ENCODE measurements around the gene SF1.

Gene SF1

DNA sequence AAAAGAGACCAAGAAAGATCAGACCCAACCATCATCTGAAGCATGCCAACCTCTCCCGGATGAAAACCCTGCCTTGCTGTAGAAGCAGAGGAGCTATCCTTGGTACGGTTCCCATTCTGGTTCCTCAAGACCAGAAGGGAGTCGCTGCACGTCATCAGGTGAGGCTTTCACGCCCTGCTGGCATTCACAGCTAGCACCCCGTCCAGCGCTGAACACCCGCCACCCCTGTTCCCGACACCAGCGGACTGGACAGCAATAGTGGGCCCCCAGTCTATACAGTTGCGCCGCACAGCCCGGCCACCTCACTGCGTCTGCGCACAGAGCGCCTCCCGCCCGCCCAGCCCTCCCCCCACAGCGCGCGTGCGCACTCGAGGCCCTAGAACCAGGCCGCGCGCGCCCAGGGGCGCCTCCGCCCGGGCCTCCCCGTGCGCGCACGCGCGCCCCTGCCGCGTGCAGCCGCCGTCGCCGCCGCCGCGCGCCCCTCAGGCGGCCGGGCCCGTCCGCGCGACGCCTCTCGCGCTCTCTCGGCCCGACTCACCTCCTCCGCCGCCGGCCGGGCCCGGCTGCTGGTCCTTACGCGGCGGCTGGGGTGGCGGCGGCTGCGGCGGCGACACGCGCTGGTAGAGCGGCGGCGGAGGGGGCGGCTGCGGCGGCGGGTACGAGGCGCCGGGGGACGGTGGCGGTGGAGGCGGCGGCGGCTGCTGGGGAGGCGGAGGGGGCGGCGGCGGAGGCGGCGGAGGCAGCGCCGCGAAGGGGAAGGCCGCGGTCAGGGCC, 706 bp downstream of the SF1 start:
- peak; percentile 63 to 92 (median 72) for DNase-seq

GRCh38 chr11:64776875-64777274, 1.5 kb downstream of the SF1 start:
- DNase-seq = no peak

GRCh38 chr11:64776425-64776824, 1.9 kb downstream of the SF1 start:
- no peak for DNase-seq

- DNase-seq = no peak
Measured at GRCh38 chr11:64774144-64774543, 4.2 kb downstream of the SF1 start.

GRCh38 chr11:64772303-64773018, 5.9 kb downstream of the SF1 start:
- no peak for DNase-seq

GRCh38 chr11:64771861-64772260, 6.5 kb downstream of the SF1 start:
- DNase-seq = no peak

DNA sequence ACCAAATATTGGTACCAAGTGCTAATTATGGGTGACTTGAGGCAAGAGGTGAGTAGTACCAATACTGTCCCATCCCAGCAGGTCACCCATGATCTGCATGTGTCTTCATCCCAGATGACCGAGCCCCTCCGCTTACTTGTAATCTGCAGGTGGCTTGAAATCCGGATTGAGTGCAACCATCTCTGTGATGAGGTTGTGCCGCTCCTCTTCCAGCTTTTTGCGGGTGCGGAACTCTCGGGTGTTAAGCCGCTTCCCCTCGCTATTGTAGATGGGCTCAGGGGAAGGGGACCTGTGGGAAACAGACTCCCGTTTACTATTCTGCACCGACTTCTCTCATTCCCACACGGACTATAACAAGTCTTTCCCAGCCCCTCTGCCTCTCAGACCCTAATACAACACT, 8.2 kb downstream of the SF1 start:
- DNase-seq = no peak

DNA sequence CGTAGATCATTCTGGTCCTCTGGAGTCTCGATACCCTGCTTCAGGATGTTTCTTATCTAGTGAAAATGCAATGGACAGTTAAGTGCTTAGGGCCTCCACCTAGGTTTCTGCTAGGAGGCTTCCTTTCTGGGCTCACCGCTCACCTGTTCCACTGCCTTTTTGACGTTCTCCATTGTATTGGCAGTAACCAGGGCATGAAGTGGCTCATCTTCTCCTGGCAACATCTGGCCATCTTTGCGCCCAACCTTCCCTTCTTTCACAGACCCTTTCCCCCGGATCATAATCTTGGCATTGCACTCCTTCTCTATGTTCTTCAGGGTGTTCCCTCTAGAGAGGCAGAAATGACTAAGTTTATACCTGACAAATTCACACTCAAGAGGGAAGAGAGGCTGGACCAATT, 9.1 kb downstream of the SF1 start:
- DNase-seq = no peak

- no peak for DNase-seq
Measured at GRCh38 chr11:64768300-64768694, 10.0 kb downstream of the SF1 start.

GRCh38 chr11:64767344-64768299, 10.7 kb downstream of the SF1 start:
- DNase-seq = peak; percentile 52 to 78 (median 66)

DNA sequence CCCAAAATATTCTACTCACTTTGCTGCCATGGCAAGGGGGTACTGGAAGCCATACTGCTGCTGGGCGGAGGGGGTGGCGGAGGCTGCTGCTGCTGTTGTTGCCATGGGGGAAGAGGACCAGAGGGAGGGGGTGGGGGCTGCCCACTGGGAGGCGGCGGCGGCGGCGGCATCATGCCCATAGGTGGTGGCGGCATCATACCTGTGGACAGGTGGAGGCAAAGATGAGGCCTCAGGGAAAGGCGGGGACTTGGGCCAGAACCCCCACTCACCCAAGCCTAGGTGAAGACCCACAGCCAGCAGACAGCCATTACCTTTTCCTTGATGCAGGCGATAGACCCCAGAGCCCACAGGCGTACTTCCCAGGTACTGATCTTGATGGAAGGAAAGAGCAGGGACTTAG, 11.5 kb downstream of the SF1 start:
- no peak for DNase-seq

- no peak for DNase-seq
Measured at GRCh38 chr11:64765851-64766665, 12.3 kb downstream of the SF1 start.

DNA sequence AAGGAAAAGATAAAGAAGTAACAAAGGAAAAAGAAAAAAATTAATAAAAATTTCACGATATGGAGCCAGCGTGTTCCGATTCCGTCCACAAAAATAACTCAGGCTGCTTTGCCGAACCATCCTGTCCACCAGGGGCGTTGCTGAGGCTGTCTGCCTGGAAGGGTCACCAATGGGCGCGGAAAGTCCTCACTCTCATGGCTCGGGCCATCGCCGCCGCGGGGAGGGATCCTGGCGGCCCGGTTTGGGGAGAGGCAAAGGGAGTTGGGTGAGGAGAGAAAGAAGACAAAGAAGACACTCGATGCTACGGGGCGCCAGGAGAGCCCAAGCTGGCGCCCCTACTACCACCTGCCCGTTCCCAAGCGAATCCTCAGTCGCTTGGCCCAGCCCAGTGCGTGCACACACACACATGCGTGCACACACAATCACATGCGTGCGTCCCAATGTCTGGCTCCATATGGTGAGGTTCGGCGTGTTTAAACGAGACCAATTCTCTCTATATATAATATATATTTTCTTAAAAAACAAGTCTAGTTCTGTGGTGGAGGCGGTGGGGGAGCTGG, 13.0 kb downstream of the SF1 start:
- DNase-seq = no peak

DNA sequence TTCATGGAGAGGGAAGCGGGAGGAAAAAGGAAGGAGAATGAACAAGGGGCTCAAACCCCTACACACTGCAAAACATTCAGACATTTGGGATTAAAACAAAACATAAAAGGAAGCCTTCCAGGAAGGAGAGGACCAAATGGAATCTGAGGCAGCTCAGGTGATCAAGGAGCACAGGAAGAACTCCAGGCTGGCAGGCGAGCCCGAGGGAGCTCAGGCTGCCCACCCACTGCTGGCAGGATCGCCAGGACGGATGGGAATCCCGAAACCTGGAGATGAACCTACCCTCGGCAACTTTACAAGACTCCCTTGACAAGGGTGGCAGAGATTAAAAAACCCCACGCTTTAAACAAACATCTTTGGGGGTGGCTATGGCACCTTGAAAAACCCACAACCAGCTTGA, 13.6 kb downstream of the SF1 start:
- no peak for DNase-seq

GRCh38 chr11:64764040-64764611, 14.2 kb downstream of the SF1 start:
- peak in 3 of 5 experiments; percentile 63 to 87 (median 80) for DNase-seq

DNA sequence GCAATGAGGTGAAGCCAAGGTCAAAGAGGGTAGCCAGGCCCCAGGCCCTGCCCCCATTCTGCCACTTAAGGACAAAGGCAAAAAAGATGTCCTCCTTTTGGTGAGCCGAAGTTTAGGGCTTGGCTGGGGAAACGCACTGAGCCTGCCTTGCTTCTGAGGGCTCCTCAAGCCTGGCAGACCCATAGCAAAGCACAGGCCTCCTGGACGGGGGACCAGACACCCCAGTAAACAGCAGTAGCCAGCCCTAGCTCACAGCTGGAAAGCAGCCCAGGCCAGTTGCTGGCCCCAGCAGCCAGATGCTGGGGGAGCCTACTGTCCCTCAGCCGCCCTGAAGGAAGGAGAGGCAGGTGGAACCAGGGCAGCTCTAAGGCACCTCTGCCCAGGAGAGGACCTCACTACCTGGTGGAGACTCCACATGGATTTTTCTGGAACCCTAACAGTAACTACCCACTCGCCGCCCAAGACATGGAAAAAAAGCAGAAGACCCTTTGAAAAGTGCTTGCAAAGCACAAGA, 14.8 kb downstream of the SF1 start:
- DNase-seq = no peak

DNA sequence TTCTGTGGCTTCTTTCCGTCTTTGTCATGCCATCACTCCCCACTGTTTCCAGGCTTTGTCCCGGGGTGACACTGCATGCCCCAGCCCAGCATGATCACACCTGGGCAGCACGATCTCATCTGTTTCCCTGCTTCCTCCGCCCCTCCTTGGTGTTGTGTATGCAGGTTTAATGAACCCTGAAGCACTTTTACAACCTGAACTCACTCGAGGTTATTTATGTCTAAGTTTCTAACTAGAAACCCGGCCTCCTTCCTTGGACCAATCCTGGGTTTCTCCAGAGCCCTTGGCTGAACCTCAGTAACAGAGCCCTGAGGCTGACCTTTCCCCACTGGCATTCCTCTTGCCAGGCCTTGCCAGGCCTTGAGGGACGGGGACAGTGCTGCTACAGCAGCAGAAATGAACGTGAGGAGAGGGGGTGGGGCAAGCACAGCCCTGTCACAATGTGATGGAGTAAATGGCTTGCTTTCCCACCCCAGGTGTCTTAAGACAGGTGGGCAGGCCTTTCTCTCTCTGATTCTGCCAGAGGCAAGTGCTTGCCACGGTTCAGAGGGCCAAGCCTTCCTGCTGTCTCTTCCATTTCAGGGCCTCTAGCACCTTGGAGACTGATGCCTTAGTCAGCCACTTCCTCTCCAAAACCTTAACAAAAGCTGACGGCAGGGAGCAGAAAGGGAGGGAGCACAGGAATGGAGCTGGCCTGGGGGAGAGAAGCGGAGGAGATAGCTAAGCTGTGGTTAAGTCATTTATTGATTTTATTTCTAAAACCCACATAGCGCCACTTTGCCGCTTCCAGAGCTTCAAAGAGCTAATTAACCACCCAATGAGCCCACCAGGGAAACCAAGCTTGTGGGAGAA, 15.4 kb downstream of the SF1 start:
- DNase-seq = peak in 2 of 5 experiments; percentile 29 to 52

DNA sequence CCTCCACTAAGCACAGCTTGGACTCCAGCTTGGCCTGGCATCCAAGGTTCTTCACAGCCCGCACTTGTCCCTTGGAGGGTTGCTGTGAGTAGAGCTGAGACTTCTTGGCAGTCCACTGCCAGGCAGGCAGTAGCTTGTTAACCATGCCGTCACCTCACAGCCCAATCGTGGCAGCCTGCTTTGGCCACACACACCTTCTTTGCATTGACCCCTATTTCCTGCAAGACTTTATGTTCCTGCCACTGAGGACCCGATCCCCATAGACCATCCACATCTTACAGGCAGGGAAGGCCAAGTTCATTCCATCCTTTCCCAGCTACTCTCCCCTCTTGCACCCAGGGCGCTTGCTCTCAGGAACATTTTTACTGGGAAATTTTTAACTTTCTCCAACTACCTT, 16.1 kb downstream of the SF1 start:
- DNase-seq = no peak

DNA sequence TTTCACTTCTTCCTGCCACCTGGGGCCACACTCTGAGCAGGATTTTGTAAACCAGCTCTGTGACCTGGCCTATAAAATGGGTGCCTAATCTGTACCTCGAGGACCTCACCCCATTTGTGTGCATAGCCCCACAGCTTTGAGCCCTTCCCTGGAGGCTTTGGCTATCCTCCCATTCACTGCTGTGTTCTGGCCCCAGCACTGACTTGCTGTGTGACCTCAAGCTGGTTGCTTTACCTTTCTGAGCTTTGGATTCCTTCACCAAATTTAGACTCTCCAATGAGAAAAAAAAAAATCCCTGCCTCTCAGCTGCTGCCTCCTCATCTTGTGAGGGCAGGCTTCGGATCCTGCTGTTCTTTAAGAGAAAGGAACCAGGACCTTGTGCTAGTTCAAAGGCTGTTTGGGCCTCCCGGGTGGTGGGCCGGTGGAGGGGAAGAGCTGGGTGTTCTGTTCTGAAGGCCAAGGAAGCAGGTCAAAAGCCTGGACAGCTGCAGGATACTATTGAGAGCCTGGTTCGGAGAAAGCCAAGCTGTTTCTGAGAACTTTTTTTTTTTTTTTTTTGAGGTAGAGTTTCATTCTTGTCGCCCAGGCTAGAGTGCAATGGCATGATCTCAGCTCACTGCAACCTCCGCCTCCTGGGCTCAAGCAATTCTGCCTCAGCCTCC, 17.5 kb downstream of the SF1 start:
- no peak for DNase-seq

Measured in T-helper 2 cell (primary cell).